Ishikawa (cell line): Measurements from ENCODE around the gene KIF5C.
A peak's percentile ranks its signal among the peaks of the same experiment; 100 is the strongest.

Experiments
- CEBPB ChIP-seq: IDR thresholded peaks from 2 replicates; pipeline ENCODE4 v1.6.1; 2012
- CREB1 ChIP-seq: IDR thresholded peaks from 2 replicates; pipeline ENCODE4 v1.6.1; 2012; ENCODE audit warnings: low read depth
- EGR1 ChIP-seq: IDR thresholded peaks from 2 replicates; pipeline ENCODE4 v1.6.1; 2012
- EP300 ChIP-seq: IDR thresholded peaks from 2 replicates; pipeline ENCODE4 v1.6.1; 2012; ENCODE audit warnings: borderline replicate concordance
- FOXM1 ChIP-seq: IDR thresholded peaks from 2 replicates; pipeline ENCODE4 v1.6.1; 2012; ENCODE audit warnings: low read depth, borderline replicate concordance
- NFIC ChIP-seq: IDR thresholded peaks from 2 replicates; pipeline ENCODE4 v1.6.1; 2012
- RAD21 ChIP-seq: IDR thresholded peaks from 2 replicates; pipeline ENCODE4 v1.6.1; 2012; ENCODE audit warnings: low read depth
- TAF1 ChIP-seq: IDR thresholded peaks from 2 replicates; pipeline ENCODE4 v1.6.1; 2012; ENCODE audit warnings: low read depth, mild to moderate bottlenecking
- TCF12 ChIP-seq: IDR thresholded peaks from 2 replicates; pipeline ENCODE4 v1.6.1; 2012; ENCODE audit warnings: low read depth
- TEAD4 ChIP-seq: IDR thresholded peaks from 2 replicates; pipeline ENCODE4 v1.6.1; 2012
- YY1 ChIP-seq: IDR thresholded peaks from 2 replicates; pipeline ENCODE4 v1.6.1; 2012; ENCODE audit warnings: low read depth
- ZBTB7A ChIP-seq: IDR thresholded peaks from 2 replicates; pipeline ENCODE4 v1.6.1; 2012; ENCODE audit warnings: low read depth
- TF ChIP-seq, protein P1 (sequence below): IDR thresholded peaks from 2 replicates; pipeline ENCODE4 v1.6.1; 2012; ENCODE audit warnings: low read depth, mild to moderate bottlenecking
- TF ChIP-seq, protein P2 (sequence below): IDR thresholded peaks from 2 replicates; pipeline ENCODE4 v1.6.1; 2012
- TF ChIP-seq, protein P3 (sequence below): IDR thresholded peaks from 2 replicates; pipeline ENCODE4 v1.6.1; 2012

The KIF5C gene

DNA sequence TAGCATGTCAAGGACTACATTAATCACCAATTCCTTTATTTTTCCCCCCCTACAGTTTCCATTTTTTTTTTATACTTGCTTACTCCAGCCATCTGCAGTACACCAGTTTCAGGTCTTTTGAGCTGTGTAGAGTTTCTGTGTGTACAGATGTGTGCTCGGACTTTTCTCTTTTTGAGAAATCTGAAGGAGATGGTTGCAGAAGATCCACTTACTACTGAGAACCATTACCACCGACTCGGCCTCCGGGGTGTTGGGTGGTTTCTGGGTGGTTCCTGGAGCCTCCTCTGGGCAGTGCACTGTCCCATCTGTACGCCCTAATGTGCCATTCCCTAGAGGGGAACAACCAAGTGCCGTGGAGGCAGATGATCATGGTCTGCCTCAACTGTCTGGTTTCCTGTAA, 148.1 kb downstream of the KIF5C start:
- TF ChIP-seq RAD21 = no peak
- no peak for TF ChIP-seq FOXM1
- TF ChIP-seq EGR1 = no peak

DNA sequence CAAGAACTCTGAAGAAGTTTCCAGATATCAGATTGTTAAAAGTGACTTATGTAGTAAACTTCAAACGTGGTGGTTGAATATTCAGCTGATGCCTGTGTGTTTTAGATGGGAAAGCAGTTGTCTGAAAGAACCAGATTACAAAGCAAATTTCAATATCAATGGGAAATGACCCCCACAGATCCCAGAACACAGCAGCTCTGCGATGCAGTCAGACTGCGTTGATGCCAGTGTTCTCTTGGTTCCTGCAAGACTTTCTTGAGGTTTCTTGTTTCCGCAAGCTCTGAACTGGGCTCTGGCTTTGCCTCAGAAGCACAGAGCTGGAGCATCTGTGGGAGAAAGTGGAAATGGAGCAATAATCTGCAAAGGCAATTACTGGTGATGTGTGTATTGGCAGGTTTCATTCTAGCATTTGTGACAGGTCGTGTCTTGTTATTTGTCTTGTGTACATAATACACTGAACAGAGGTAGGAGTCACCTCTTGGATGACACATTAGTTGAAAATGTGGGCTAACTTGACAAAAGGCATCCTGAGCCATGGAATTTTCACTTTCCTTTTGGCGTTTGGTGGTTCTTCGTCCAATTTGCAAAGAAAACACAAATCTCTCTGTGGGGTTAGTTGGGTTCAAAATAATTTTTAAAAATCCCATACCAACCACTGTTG, 152.7 kb downstream of the KIF5C start:
- no peak for TF ChIP-seq TEAD4
- no peak for TF ChIP-seq YY1
- no peak for TF ChIP-seq ZBTB7A
- TF ChIP-seq TAF1 = no peak
- TF ChIP-seq, protein P1, sequence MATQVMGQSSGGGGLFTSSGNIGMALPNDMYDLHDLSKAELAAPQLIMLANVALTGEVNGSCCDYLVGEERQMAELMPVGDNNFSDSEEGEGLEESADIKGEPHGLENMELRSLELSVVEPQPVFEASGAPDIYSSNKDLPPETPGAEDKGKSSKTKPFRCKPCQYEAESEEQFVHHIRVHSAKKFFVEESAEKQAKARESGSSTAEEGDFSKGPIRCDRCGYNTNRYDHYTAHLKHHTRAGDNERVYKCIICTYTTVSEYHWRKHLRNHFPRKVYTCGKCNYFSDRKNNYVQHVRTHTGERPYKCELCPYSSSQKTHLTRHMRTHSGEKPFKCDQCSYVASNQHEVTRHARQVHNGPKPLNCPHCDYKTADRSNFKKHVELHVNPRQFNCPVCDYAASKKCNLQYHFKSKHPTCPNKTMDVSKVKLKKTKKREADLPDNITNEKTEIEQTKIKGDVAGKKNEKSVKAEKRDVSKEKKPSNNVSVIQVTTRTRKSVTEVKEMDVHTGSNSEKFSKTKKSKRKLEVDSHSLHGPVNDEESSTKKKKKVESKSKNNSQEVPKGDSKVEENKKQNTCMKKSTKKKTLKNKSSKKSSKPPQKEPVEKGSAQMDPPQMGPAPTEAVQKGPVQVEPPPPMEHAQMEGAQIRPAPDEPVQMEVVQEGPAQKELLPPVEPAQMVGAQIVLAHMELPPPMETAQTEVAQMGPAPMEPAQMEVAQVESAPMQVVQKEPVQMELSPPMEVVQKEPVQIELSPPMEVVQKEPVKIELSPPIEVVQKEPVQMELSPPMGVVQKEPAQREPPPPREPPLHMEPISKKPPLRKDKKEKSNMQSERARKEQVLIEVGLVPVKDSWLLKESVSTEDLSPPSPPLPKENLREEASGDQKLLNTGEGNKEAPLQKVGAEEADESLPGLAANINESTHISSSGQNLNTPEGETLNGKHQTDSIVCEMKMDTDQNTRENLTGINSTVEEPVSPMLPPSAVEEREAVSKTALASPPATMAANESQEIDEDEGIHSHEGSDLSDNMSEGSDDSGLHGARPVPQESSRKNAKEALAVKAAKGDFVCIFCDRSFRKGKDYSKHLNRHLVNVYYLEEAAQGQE = no peak
- no peak for TF ChIP-seq CREB1
- no peak for TF ChIP-seq FOXM1
- no peak for TF ChIP-seq CEBPB
- TF ChIP-seq EGR1 = no peak
- TF ChIP-seq, protein P2, sequence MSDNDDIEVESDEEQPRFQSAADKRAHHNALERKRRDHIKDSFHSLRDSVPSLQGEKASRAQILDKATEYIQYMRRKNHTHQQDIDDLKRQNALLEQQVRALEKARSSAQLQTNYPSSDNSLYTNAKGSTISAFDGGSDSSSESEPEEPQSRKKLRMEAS = no peak
- TF ChIP-seq, protein P3, sequence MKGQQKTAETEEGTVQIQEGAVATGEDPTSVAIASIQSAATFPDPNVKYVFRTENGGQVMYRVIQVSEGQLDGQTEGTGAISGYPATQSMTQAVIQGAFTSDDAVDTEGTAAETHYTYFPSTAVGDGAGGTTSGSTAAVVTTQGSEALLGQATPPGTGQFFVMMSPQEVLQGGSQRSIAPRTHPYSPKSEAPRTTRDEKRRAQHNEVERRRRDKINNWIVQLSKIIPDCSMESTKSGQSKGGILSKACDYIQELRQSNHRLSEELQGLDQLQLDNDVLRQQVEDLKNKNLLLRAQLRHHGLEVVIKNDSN = no peak
- no peak for TF ChIP-seq EP300
- no peak for TF ChIP-seq NFIC
- no peak for TF ChIP-seq TCF12
- no peak for TF ChIP-seq RAD21

DNA sequence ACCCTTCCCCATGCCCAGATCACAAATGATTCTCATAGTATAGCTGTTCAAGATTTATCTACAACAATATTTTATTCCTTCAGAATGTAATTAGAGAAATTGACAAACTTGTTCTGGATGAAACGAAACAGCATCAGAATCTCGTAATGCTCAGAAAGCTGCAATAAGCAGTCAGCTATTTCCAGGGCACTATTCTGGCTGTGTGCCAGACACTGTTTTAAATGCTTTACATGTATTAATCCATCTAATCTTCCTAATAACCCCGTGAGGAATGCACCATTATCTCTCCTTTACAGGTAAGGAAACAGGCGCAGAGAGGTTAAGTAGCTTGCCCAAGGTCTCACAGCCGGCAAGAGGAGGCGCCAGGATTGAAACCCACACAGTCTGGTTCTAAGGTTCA, 153.3 kb downstream of the KIF5C start:
- TF ChIP-seq YY1 = no peak
- peak; percentile 25; the same call in 1 of the 2 replicates for TF ChIP-seq NFIC

DNA sequence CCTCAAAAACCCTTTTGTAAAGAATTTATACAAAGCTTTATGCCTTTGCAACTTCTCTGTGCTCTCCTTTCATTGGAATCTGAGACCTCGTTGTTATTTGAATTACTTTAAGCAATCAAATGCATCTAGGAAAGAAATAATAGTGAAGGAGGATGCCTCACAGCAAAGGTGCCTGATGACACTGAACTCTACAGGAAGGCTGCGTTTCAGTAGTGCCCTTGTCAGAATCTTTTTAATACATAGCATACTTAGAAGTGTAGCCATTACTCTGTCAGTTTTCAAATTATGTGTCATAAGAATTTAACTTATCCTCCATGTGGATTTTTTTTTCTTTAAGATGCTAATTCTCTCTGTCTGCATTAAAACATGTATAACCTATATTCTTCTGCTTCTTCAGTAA, 153.9 kb downstream of the KIF5C start:
- TF ChIP-seq EP300 (no peak), TEAD4 (no peak), NFIC (no peak), ZBTB7A (no peak)
- TF ChIP-seq, protein P3 = no peak
- TF ChIP-seq, protein P2 = no peak
- TF ChIP-seq, protein P1 = no peak

DNA sequence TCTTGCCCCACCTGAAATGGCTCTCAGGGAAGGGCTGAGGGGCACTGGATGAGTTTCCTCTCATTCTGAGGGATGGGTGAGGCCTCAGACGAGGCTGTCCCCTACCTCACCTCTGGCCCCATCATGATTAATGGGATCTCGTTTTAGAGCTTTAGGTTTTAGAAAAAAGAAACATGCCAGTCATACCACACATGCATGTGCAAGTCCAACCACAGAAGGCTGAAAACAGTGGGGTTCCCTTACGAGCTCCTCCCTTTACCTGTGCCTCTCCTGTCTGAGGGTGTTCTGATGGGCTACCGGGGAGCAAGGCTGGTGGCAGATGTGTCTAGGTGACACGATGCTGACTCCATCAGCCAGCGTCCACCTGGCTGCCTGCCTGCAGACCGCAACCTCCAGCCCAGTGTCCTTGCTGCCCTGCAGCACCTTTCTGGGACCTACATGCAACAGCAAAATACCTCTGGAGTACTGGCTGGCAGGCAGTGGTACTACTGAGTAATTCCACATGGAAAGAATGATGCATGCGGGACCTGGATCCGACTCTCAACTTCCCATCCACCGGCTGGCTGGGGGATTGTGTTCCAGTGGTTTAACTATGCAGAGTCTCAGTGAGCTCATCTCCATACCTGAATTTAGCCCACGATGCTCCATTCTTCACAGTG, 154.4 kb downstream of the KIF5C start:
- TF ChIP-seq, protein P3 = no peak
- TF ChIP-seq ZBTB7A (no peak), CEBPB (no peak), CREB1 (no peak), FOXM1 (no peak), EGR1 (no peak), YY1 (no peak), NFIC (no peak), EP300 (no peak), TEAD4 (no peak)

DNA sequence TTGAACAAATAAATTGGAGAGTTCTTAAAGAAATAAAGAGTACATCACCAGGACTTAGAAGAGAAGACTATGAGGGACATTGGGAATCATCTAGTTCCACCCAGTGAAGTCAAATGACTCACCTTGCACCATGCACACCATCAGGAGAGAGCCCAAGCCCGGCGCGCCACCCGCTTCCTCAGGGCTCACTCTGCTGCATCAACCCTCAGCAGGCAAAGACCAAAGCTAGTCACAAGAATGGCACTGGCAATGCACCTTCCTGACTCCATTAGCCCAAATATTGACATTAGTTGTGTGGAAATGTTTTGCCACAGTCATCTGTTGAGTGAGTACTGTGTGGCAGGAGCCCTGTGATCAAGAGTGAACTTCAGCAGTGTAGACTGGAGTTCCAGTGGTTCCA, 156.4 kb downstream of the KIF5C start:
- TF ChIP-seq, protein P3 = no peak
- TF ChIP-seq, protein P2 = no peak
- TF ChIP-seq YY1 = no peak
- TF ChIP-seq EP300 = no peak
- TF ChIP-seq NFIC = no peak
- TF ChIP-seq ZBTB7A = no peak
- no peak for TF ChIP-seq CEBPB
- no peak for TF ChIP-seq EGR1
- no peak for TF ChIP-seq TCF12
- no peak for TF ChIP-seq TAF1
- no peak for TF ChIP-seq FOXM1
- TF ChIP-seq, protein P1 = no peak
- TF ChIP-seq CREB1 = no peak
- no peak for TF ChIP-seq TEAD4
- no peak for TF ChIP-seq RAD21
